NCI-H526 treated with DMSO at 0.1 percent for 48 hours (cell line): Measurements from ENCODE around the gene KHDRBS2.

Experiments
- DNase-seq: peaks from one replicate; lab custom pipeline; 2025; lab: John Stamatoyannopoulos, UW

The KHDRBS2 gene

GRCh38 chr6:62285612-62286469 is at the start of gene KHDRBS2:
Gene KHDRBS2 (minus strand): TSS chr6:62286225.
- DNase-seq, result peak; percentile 21

GRCh38 chr6:62328607-62329006 is 42.6 kb upstream of the KHDRBS2 start:
- DNase-seq, result no peak

DNA sequence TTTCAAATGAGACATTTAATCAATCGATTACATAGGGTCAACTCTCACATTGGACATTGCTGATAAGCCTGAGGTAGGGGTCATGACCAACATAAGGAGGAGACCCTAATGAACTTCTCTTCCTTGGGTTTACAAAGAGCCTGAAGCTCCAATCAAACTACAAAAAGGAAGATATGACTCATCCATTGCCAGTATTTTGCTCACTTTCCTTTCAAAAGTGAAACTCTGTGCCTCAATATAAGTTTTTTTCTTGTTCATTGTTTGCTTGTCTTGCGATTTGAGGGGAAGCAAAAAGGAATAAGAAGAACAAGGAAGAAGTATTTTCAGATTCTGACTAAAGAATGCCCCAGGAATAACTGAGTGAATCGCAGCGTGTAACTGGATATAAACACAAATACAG is 38.8 kb upstream of the KHDRBS2 start:
- no peak for DNase-seq

DNA sequence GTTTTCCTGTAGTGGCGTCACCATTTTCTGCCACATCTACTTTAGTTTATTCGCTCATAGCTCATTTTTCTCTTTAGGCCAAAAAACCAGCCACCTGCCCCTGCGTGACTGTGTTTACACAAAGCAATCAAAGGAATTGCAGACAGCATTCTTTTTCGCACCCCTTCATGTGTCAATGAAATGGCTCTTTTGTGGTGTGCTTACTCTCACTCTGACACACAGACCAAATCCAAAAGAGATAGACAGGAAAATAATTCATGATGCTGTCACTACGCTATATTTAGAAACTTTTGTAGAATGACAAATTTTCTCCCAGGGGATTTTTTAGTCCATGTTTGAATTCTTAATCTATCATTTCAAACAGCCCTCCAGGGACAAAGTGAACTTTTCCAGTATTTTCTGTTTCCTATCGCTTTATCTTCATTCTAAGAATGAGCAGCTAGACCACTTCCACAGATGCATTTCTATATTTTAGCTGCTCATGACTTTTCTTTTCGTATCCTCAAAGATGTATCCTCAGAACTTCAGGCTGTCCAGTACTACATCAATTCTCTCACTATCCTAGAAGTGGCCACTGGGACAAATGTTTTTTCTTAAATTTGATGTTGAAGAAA is 37.9 kb upstream of the KHDRBS2 start:
- no peak for DNase-seq

- DNase-seq, result no peak
Measured at GRCh38 chr6:62298745-62299392, 12.8 kb upstream of the KHDRBS2 start.

- DNase-seq, result no peak
Measured at GRCh38 chr6:62296541-62296940, 10.5 kb upstream of the KHDRBS2 start.

DNA sequence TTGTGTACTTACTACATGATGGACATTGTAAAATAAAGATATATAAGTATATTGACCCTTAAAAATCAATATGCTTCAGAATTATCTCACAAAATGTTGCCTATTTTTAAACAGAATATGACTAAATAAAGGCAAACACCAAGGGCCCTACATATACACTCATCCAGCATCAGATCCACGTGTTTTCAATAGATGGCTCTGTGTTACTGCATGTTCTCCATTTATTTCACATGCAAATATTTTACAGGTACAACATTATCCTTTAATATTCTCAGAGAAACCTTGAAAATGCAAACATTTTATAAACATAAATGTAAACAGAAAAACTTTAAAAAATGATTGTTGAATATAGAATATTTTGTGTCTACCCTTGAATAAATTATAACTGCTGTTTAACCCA is 2.9 kb upstream of the KHDRBS2 start:
- no peak for DNase-seq

GRCh38 chr6:62288562-62288961 is 2.5 kb upstream of the KHDRBS2 start:
- DNase-seq, result no peak

DNA sequence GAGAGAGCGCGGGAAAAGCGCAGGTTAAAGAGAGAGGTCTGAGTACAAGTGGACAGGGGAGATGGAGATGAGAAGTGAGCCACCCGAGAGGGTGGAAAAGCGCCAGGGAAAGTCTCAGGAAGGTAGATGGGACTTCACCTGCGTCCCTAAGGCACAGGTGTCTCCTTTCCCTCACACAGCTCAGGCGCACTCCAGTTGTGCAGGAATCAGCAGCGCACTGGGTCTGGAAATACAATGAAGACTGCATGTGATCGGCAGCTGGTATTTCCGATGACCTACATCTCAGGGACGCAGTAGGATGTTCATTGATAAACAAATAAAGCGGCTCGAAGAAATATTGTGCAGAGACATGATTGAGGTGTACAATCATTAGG is 432 bp upstream of the KHDRBS2 start:
- no peak for DNase-seq

GRCh38 chr6:62284725-62285124 is 1.3 kb downstream of the KHDRBS2 start:
- DNase-seq, result no peak

DNA sequence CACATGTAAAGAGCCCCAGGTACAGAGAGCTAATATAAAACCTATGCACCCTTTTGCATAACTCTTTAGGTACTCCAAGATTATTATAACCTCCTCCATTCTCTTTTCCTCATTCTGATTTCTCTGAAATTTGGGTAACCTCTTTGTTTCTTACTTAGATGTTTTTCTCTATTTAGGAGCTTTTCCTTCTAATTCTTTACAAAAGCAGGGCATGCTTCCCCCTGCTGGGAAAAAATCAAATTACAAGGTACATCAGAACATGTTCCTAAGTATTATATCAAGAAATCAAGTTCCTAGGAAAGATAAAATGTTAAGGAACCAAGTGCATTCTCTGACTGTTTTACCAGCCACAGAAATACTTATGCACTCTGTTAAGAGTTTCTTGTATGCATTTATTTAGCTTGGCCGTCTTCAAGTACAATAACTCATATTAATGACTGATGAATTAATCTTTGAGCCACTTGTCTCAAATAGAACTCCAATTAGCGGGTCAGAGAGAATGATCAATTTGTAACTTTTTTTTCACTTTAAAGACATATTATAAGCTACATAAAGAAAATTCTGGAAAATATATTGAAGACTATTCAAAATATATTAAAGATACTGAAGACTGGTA is 2.1 kb downstream of the KHDRBS2 start:
- DNase-seq, result peak; percentile 2

- no peak for DNase-seq
Measured at GRCh38 chr6:62283365-62283764, 2.7 kb downstream of the KHDRBS2 start.

DNA sequence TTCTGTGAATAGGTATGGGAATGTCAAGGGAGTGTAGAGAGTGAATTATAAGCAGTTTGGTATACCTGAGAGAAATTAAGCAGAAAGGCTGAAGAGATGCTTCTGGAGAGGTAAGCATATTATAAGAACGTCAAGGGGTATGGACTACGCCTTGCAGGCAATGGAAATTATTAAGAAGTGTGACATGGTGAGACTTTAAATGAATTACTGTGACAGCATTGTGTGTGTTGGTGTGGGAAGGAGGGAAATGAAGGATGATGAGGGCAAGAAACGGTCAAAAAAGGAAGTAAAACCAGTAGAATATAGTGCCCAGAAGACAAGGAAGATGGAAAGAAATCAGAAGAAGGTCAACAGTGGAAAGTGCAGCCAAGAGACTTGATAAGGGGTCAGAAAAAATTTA is 5.9 kb downstream of the KHDRBS2 start:
- no peak for DNase-seq

DNA sequence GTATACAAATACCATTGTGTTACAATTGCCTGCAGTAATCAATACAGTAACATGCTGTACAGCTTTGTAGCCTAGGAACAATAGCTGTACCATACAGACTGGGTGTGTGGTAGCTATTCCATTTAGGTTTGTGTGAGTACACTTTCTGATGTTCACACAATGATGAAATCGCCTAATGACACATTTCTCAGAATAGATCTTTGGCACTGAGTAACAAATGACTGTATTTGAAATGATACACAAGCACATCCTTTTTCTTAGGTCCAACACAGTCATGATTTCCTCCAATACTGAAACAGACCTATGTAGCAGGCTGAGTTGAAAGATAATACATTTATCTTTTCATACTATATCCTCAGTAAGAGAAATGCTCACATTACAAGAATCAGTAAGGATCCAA is 13.9 kb downstream of the KHDRBS2 start:
- no peak for DNase-seq

DNA sequence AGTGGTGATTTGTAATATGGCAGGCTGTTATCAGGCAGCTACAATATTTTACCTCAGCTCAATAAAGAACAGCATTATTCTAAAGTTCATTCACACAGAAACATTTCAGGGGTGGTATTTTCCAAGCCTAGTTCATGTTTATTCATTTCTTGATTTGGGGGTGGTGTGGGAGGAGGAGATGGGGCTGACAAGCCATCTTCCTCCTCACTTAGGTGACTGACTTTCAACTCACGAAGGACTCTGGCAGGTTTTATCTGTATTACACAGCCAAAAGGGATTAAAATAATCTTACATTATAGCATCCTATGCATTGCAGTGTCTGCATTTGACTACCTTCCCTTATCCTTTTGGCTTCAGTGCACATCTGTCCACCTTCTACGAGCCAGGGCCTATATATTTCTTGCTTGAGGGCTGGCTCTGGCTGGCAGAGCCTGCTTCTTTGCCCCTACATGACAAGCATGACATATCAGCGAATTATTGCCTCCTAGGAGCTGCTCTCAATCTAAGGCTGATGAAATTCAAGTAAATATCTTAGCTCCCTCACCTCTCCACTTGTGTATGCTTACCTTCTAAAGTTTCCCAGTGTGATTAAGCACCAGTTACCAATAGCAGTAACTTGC is 20.0 kb downstream of the KHDRBS2 start:
- no peak for DNase-seq

DNA sequence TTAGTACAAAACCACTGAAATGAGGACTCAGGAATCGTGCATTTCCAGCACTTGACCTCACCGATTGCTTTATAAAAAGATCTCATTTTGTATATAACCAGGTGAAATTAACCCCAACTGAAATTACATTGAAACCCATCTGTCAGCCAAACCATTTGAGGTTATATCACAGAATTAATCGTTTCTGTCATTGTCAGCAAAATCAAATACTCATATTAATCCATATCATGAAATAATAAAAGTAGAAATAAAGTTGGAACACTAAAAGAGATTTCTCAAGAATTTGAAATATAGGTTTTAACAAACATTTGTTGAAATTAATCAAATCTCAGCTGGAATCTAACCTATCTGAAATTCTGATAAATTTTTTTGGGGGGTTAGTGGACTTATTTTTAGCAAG is 23.7 kb downstream of the KHDRBS2 start:
- no peak for DNase-seq

DNA sequence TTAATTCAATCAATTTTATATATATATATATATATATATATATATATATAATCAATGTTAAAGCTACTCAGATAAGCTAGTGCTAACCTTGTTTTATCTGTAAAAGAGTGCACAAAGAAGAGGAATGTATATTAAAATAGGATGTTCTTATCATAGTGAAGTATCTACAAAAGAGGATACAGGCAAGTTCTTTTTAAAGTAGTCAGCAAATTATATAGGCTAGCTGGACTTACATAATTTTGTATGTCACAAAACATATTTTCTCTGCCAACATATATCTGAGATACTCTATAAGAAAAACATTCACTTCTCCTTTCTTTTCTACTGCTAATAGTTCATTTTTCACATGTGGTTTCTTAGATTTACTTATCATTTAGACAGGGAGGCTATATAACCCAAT is 39.9 kb downstream of the KHDRBS2 start:
- DNase-seq, result no peak

DNA sequence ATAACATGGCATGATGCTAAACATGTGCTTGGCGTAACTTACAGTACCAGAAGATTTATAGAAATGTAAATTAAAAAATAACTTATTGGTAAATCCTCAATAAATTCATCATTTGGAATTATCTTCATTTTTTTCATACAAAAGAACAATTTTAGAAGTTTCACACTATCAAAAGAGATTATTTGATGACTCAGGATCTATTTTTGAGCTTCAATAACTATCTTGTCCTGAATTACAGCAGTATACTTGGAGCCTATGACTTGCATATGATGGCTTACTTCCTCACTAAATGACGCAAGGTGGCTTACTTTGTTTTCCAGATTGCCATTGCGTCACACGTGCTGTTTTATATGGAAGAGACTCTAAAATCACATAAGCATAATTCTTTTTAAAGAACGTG is 49.2 kb downstream of the KHDRBS2 start:
- no peak for DNase-seq

DNA sequence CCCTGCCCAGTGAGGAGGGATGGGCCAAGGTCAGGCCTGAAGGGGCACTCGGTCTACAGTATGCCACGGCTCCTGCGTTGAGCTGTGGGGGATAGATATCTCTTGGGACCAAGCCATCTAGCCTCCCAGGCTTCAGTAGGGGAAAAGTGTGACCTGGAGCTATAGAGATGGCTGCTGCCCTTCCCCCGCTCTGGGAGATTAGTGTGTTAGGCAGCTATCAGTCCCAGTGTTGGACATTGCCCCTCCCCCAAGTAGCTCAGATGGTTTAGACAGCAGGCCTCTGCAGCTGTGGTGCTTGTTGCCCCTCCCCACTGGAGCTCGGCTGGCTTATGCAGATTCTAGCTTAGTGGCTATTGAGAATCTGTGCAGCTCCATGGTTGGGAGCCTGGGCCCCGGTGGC is 56.8 kb downstream of the KHDRBS2 start:
- no peak for DNase-seq

- DNase-seq, result no peak
Measured at GRCh38 chr6:62217866-62218265, 68.2 kb downstream of the KHDRBS2 start.

GRCh38 chr6:62202078-62202477 is 83.9 kb downstream of the KHDRBS2 start:
- no peak for DNase-seq

DNA sequence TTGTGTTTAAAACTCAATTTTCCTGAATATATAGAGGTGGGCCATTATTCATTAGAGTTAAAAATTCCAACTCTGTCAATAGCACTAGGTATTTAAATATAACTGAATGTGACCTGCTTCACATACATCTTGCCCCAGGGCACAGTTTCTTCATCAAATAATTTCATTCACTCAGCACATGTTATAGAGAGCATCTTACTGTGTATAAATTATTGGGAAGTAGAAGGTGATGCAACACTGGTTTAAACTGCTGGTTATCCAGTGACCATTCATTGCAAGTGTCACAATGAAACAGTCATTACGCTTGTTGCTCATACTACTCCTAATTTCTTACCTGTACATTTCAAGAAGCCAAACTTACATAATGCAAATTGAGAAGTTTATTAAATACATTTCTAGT is 93.4 kb downstream of the KHDRBS2 start:
- DNase-seq, result no peak
